HL-60 (cell line): ENCODE results near the gene SHISA4.

Experiments used
- DNase-seq, 2 experiments: peaks; one replicate each; pipeline ENCODE4 v3.0.0-alpha.2; 2010 to 2020; ENCODE audit warnings: low read depth in 1 of 2, low spot score in 1 of 2
- H3K27ac ChIP-seq: fragments of 250-450 bp; sonication (Bioruptor Pico); replicated peaks from 2 replicates; pipeline ENCODE4 v1.5.1; 2020; ENCODE audit warnings: mild to moderate bottlenecking, moderate library complexity
- H3K27me3 ChIP-seq: fragments of 250-450 bp; sonication (Bioruptor Pico); 2 replicates; pipeline ENCODE4 v1.5.1; 2021; ENCODE audit warnings: mild to moderate bottlenecking, moderate library complexity; ENCODE audit not compliant: insufficient read depth, poor library complexity, severe bottlenecking
- H3K4me3 ChIP-seq: replicated peaks from 2 replicates; pipeline ENCODE4 v1.5.1; 2011; ENCODE audit warnings: mild to moderate bottlenecking, control low read depth, low read length; ENCODE audit not compliant: insufficient read depth
- CTCF ChIP-seq: IDR thresholded peaks from one replicate; pipeline ENCODE4 v1.5.1; 2011; ENCODE audit warnings: low read length, control low read depth, inconsistent platforms; ENCODE audit not compliant: insufficient read depth
- GABPA ChIP-seq: IDR thresholded peaks from 2 replicates; pipeline ENCODE4 v1.6.1; 2012; ENCODE audit warnings: low read depth
- POLR2AphosphoS5 ChIP-seq: IDR thresholded peaks from 2 replicates; pipeline ENCODE4 v1.6.1; 2012; ENCODE audit warnings: low read depth
- REST ChIP-seq: IDR thresholded peaks from 2 replicates; pipeline ENCODE4 v1.6.1; 2012; ENCODE audit warnings: low read depth; ENCODE audit not compliant: insufficient replicate concordance
- SPI1 ChIP-seq: IDR thresholded peaks from 2 replicates; pipeline ENCODE4 v1.6.1; 2012; ENCODE audit warnings: low read depth, mild to moderate bottlenecking, borderline replicate concordance

Gene SHISA4

GRCh38 chr1:201896951-201897391, 8.3 kb downstream of the SHISA4 start:
- no peak overlapping the region for H3K4me3 ChIP-seq
- no peak for DNase-seq
- H3K27ac ChIP-seq = no peak overlapping the region
- no peaks in the 10 kb centered on the region for H3K27me3 ChIP-seq
- no peak for TF ChIP-seq CTCF
- TF ChIP-seq GABPA = no peak
- TF ChIP-seq REST = no peak
- TF ChIP-seq SPI1 = no peak
- no peak for TF ChIP-seq POLR2AphosphoS5

- no peak overlapping the region for H3K4me3 ChIP-seq
- DNase-seq = no peak
- no peak overlapping the region for H3K27ac ChIP-seq
- no peaks in the 10 kb centered on the region for H3K27me3 ChIP-seq
- no peak for TF ChIP-seq CTCF
Measured at GRCh38 chr1:201898240-201898894, 9.7 kb downstream of the SHISA4 start.

GRCh38 chr1:201898992-201899391, 10.3 kb downstream of the SHISA4 start:
- Histone ChIP-seq H3K27me3 (no peaks in the 10 kb centered on the region), H3K27ac (no peak overlapping the region), H3K4me3 (no peak overlapping the region)
- TF ChIP-seq SPI1 (no peak), GABPA (no peak), REST (no peak), CTCF (no peak), POLR2AphosphoS5 (no peak)
- DNase-seq = no peak
